ENCODE measurements around the gene CDON. TPM values are rescaled to one million over a fixed set of nuclear protein-coding genes. Genes with fewer than 3 reads are reported as not detected.

Gene CDON
- total and polyA plus RNA-seq, 9 donors = 12.5 to 42.1 (median 23.3) TPM

GRCh38 chr11:125945011-125945796 lies 117.5 kb downstream of the CDON start:
- H3K27me3 ChIP-seq (ENCODE audit: control insufficient read depth, insufficient read depth, low read length) = peaks cover 5% of the 10 kb centered on the region
- no peaks in the 10 kb centered on the region for H3K9me3 ChIP-seq (replicated peaks; ENCODE audit: control insufficient read depth, low read depth, low read length)
- H3K4me1 ChIP-seq (ENCODE audit: control insufficient read depth, insufficient read depth, low read length) = peaks cover 27% of the 10 kb centered on the region
- no peak overlapping the region for H3K4me3 ChIP-seq (ENCODE audit: low read length)
- no peaks in the 10 kb centered on the region for H3K36me3 ChIP-seq (ENCODE audit: control insufficient read depth, insufficient read depth, low read length)
- no peak for DNase-seq
- WGBS (ENCODE audit: insufficient coverage) = 48% methylated on average over 3 of the region's 15 CpGs
- H3K27ac ChIP-seq (ENCODE audit: low read length) = no peak overlapping the region

GRCh38 chr11:125944350-125945010 lies 118.2 kb downstream of the CDON start:
- WGBS (ENCODE audit: insufficient coverage) = 75% methylated on average over 5 of the region's 13 CpGs
- H3K27ac ChIP-seq (ENCODE audit: low read length) = no peak overlapping the region
- H3K4me1 ChIP-seq (ENCODE audit: control insufficient read depth, insufficient read depth, low read length) = peaks cover 29% of the 10 kb centered on the region
- no peaks in the 10 kb centered on the region for H3K9me3 ChIP-seq (replicated peaks; ENCODE audit: control insufficient read depth, low read depth, low read length)
- peaks cover 5% of the 10 kb centered on the region for H3K27me3 ChIP-seq (ENCODE audit: control insufficient read depth, insufficient read depth, low read length)
- H3K4me3 ChIP-seq (ENCODE audit: low read length) = no peak overlapping the region
- no peaks in the 10 kb centered on the region for H3K36me3 ChIP-seq (ENCODE audit: control insufficient read depth, insufficient read depth, low read length)
- DNase-seq = no peak

GRCh38 chr11:125943661-125944349 lies 118.9 kb downstream of the CDON start:
- Histone ChIP-seq H3K36me3 (ENCODE audit: control insufficient read depth, insufficient read depth, low read length) (no peaks in the 10 kb centered on the region), H3K4me1 (ENCODE audit: control insufficient read depth, insufficient read depth, low read length) (peaks cover 36% of the 10 kb centered on the region), H3K27me3 (ENCODE audit: control insufficient read depth, insufficient read depth, low read length) (peaks cover 5% of the 10 kb centered on the region)

GRCh38 chr11:125942771-125943428 lies 119.8 kb downstream of the CDON start:
- 78% methylated on average over 9 of the region's 12 CpGs for WGBS (ENCODE audit: insufficient coverage)

More at GRCh38 chr11:125943661-125944349, 118.9 kb downstream of the CDON start:
- Histone ChIP-seq H3K4me3 (ENCODE audit: low read length) (no peak overlapping the region), H3K27ac (ENCODE audit: low read length) (no peak overlapping the region), H3K9me3 (replicated peaks; ENCODE audit: control insufficient read depth, low read depth, low read length) (no peaks in the 10 kb centered on the region)
- DNase-seq = no peak
- 80% methylated on average over 5 of the region's 9 CpGs for WGBS (ENCODE audit: insufficient coverage)

GRCh38 chr11:125941619-125942611 lies 120.8 kb downstream of the CDON start:
- peaks cover 42% of the 10 kb centered on the region for H3K4me1 ChIP-seq (ENCODE audit: control insufficient read depth, insufficient read depth, low read length)
- H3K4me3 ChIP-seq (ENCODE audit: low read length) = no peak overlapping the region
- peak; percentile 90 for DNase-seq
- H3K27ac ChIP-seq (ENCODE audit: low read length) = peak overlapping the region; percentile 79
- no peaks in the 10 kb centered on the region for H3K9me3 ChIP-seq (replicated peaks; ENCODE audit: control insufficient read depth, low read depth, low read length)
- no peaks in the 10 kb centered on the region for H3K36me3 ChIP-seq (ENCODE audit: control insufficient read depth, insufficient read depth, low read length)
- H3K27me3 ChIP-seq (ENCODE audit: control insufficient read depth, insufficient read depth, low read length) = peaks cover 5% of the 10 kb centered on the region
- WGBS (ENCODE audit: insufficient coverage) = 18% methylated on average over 19 of the region's 20 CpGs

More at GRCh38 chr11:125942771-125943428, 119.8 kb downstream of the CDON start:
- no peak for DNase-seq
- no peaks in the 10 kb centered on the region for H3K36me3 ChIP-seq (ENCODE audit: control insufficient read depth, insufficient read depth, low read length)
- H3K4me1 ChIP-seq (ENCODE audit: control insufficient read depth, insufficient read depth, low read length) = peaks cover 42% of the 10 kb centered on the region
- H3K4me3 ChIP-seq (ENCODE audit: low read length) = no peak overlapping the region
- H3K9me3 ChIP-seq (replicated peaks; ENCODE audit: control insufficient read depth, low read depth, low read length) = no peaks in the 10 kb centered on the region
- no peak overlapping the region for H3K27ac ChIP-seq (ENCODE audit: low read length)
- H3K27me3 ChIP-seq (ENCODE audit: control insufficient read depth, insufficient read depth, low read length) = peaks cover 5% of the 10 kb centered on the region

- Histone ChIP-seq H3K27me3 (ENCODE audit: control insufficient read depth, insufficient read depth, low read length) (peaks cover 5% of the 10 kb centered on the region), H3K36me3 (ENCODE audit: control insufficient read depth, insufficient read depth, low read length) (no peaks in the 10 kb centered on the region), H3K9me3 (replicated peaks; ENCODE audit: control insufficient read depth, low read depth, low read length) (no peaks in the 10 kb centered on the region), H3K4me1 (ENCODE audit: control insufficient read depth, insufficient read depth, low read length) (peaks cover 42% of the 10 kb centered on the region), H3K27ac (ENCODE audit: low read length) (peak overlapping the region; percentile 79), H3K4me3 (ENCODE audit: low read length) (no peak overlapping the region)
- DNase-seq = no peak
- WGBS (ENCODE audit: insufficient coverage) = 29% methylated on average over 3 of the region's 4 CpGs
These were observed 121.4 kb downstream of the CDON start for GRCh38 chr11:125941267-125941618.

- DNase-seq = no peak
- Histone ChIP-seq H3K36me3 (ENCODE audit: control insufficient read depth, insufficient read depth, low read length) (no peaks in the 10 kb centered on the region), H3K9me3 (replicated peaks; ENCODE audit: control insufficient read depth, low read depth, low read length) (no peaks in the 10 kb centered on the region), H3K4me1 (ENCODE audit: control insufficient read depth, insufficient read depth, low read length) (peaks cover 50% of the 10 kb centered on the region), H3K27ac (ENCODE audit: low read length) (no peak overlapping the region), H3K27me3 (ENCODE audit: control insufficient read depth, insufficient read depth, low read length) (no peaks in the 10 kb centered on the region), H3K4me3 (ENCODE audit: low read length) (no peak overlapping the region)
- 89% methylated on average over 3 of the region's 4 CpGs for WGBS (ENCODE audit: insufficient coverage)
These were observed 122.5 kb downstream of the CDON start for GRCh38 chr11:125940145-125940544.

GRCh38 chr11:125939081-125939521 lies 123.6 kb downstream of the CDON start:
- H3K27me3 ChIP-seq (ENCODE audit: control insufficient read depth, insufficient read depth, low read length) = no peaks in the 10 kb centered on the region
- peaks cover 2% of the 10 kb centered on the region for H3K9me3 ChIP-seq (replicated peaks; ENCODE audit: control insufficient read depth, low read depth, low read length)
- H3K36me3 ChIP-seq (ENCODE audit: control insufficient read depth, insufficient read depth, low read length) = no peaks in the 10 kb centered on the region
- WGBS (ENCODE audit: insufficient coverage) = 17% methylated on average over 1 of the region's 4 CpGs
- no peak overlapping the region for H3K4me3 ChIP-seq (ENCODE audit: low read length)
- DNase-seq = peak; percentile 93
- H3K27ac ChIP-seq (ENCODE audit: low read length) = peak overlapping the region; percentile 47
- H3K4me1 ChIP-seq (ENCODE audit: control insufficient read depth, insufficient read depth, low read length) = peaks cover 47% of the 10 kb centered on the region

- H3K27me3 ChIP-seq (ENCODE audit: control insufficient read depth, insufficient read depth, low read length) = no peaks in the 10 kb centered on the region
- H3K27ac ChIP-seq (ENCODE audit: low read length) = no peak overlapping the region
- peaks cover 2% of the 10 kb centered on the region for H3K9me3 ChIP-seq (replicated peaks; ENCODE audit: control insufficient read depth, low read depth, low read length)
- WGBS (ENCODE audit: insufficient coverage) = 96% methylated on average over 4 of the region's 5 CpGs
- peaks cover 47% of the 10 kb centered on the region for H3K4me1 ChIP-seq (ENCODE audit: control insufficient read depth, insufficient read depth, low read length)
- H3K4me3 ChIP-seq (ENCODE audit: low read length) = no peak overlapping the region
- H3K36me3 ChIP-seq (ENCODE audit: control insufficient read depth, insufficient read depth, low read length) = no peaks in the 10 kb centered on the region
- no peak for DNase-seq
These were observed 124.2 kb downstream of the CDON start for GRCh38 chr11:125938418-125938817.
